DOHH2 (cell line): Measurements from ENCODE around the gene SBSN.
A peak's percentile ranks its signal among the peaks of the same experiment; 100 is the strongest.

Experiments used
- H3F3A ChIP-seq: fragments of 200-600 bp; sonication (generic), shearing (Covaris generic); 2 replicates; pipeline ENCODE4 v1.6.0; 2016; ENCODE audit warnings: antibody characterized with exemption, mild to moderate bottlenecking; ENCODE audit not compliant: control insufficient read depth, insufficient read depth
- H3K27ac ChIP-seq: fragments of 200-600 bp; sonication (generic); 2 replicates; pipeline ENCODE4 v1.5.1; 2014; ENCODE audit warnings: low read depth, mild to moderate bottlenecking, low read length, moderate library complexity
- H3K27me3 ChIP-seq: fragments of 200-600 bp; sonication (generic); 2 replicates; pipeline ENCODE4 v1.6.1; 2014; ENCODE audit warnings: mild to moderate bottlenecking, low read length, mixed read lengths; ENCODE audit not compliant: control insufficient read depth
- H3K36me3 ChIP-seq: fragments of 200-600 bp; sonication (generic); 2 replicates; pipeline ENCODE4 v1.6.1; 2014; ENCODE audit warnings: mild to moderate bottlenecking, low read length, moderate library complexity, mixed read lengths; ENCODE audit not compliant: control insufficient read depth
- H3K4me1 ChIP-seq: fragments of 200-600 bp; sonication (generic); 2 replicates; pipeline ENCODE4 v1.6.1; 2014; ENCODE audit warnings: mild to moderate bottlenecking, low read length, mixed read lengths; ENCODE audit not compliant: control insufficient read depth
- H3K4me2 ChIP-seq: fragments of 200-600 bp; sonication (generic); 2 replicates; pipeline ENCODE4 v1.6.0; 2014; ENCODE audit warnings: mild to moderate bottlenecking, low read length, moderate library complexity
- H3K4me3 ChIP-seq: fragments of 200-600 bp; sonication (generic); 2 replicates; pipeline ENCODE4 v1.5.1; 2014; ENCODE audit warnings: mild to moderate bottlenecking, low read length, mixed read lengths
- H3K79me2 ChIP-seq: fragments of 200-600 bp; sonication (generic); 2 replicates; pipeline ENCODE4 v1.6.1; 2014; ENCODE audit warnings: mild to moderate bottlenecking, low read length, mixed read lengths; ENCODE audit not compliant: control insufficient read depth
- H3K9me2 ChIP-seq: fragments of 200-600 bp; sonication (generic); replicated peaks from 2 replicates; pipeline ENCODE4 v1.6.1; 2014; ENCODE audit warnings: mild to moderate bottlenecking, low read length, mixed read lengths; ENCODE audit not compliant: control insufficient read depth
- H3K9me3 ChIP-seq: fragments of 200-600 bp; sonication (generic); 2 replicates; pipeline ENCODE4 v1.6.1; 2014; ENCODE audit warnings: antibody characterized with exemption, low read length, mixed read lengths; ENCODE audit not compliant: control insufficient read depth, insufficient read depth
- H4K20me1 ChIP-seq: fragments of 200-600 bp; sonication (generic); 2 replicates; pipeline ENCODE4 v1.6.0; 2014; ENCODE audit warnings: low read depth, mild to moderate bottlenecking, antibody characterized with exemption, low read length, moderate library complexity; ENCODE audit not compliant: control insufficient read depth, insufficient read depth
- CTCF ChIP-seq: fragments of 200-600 bp; sonication (generic); IDR thresholded peaks from one replicate; pipeline ENCODE4 v1.5.1; 2014; ENCODE audit warnings: antibody characterized with exemption, mild to moderate bottlenecking, low read depth, low read length; ENCODE audit not compliant: poor library complexity, severe bottlenecking
- EZH2phosphoT487 ChIP-seq: fragments of 200-600 bp; sonication (generic); IDR thresholded peaks from 2 replicates; pipeline ENCODE4 v1.6.1; 2017; ENCODE audit warnings: borderline replicate concordance, mild to moderate bottlenecking, antibody characterized with exemption, low read length, moderate library complexity, mixed read lengths

SBSN gene

GRCh38 chr19:35558400-35559280, 30.5 kb upstream of the SBSN start:
- no peaks in the 10 kb centered on the region for H3F3A ChIP-seq
- no peaks in the 10 kb centered on the region for H3K9me2 ChIP-seq
- no peaks in the 10 kb centered on the region for H3K36me3 ChIP-seq
- no peaks in the 10 kb centered on the region for H3K79me2 ChIP-seq
- H3K4me1 ChIP-seq = peaks cover 11% of the 10 kb centered on the region
- H3K4me3 ChIP-seq = no peak overlapping the region
- no peaks in the 10 kb centered on the region for H3K9me3 ChIP-seq
- no peaks in the 10 kb centered on the region; the same call in 1 of the 2 replicates for H4K20me1 ChIP-seq
- peaks cover 17% of the 10 kb centered on the region for H3K27me3 ChIP-seq
- TF ChIP-seq CTCF (no peak), EZH2phosphoT487 (no peak)
- peak overlapping the region; percentile 21 for H3K4me2 ChIP-seq
- H3K27ac ChIP-seq = no peak overlapping the region

- no peaks in the 10 kb centered on the region for H3K36me3 ChIP-seq
- peaks cover 17% of the 10 kb centered on the region for H3K27me3 ChIP-seq
- no peaks in the 10 kb centered on the region; the same call in 1 of the 2 replicates for H4K20me1 ChIP-seq
- H3K9me2 ChIP-seq = no peaks in the 10 kb centered on the region
- peaks cover 11% of the 10 kb centered on the region for H3K4me1 ChIP-seq
- no peak overlapping the region for H3K4me3 ChIP-seq
- H3K4me2 ChIP-seq = no peak overlapping the region
- no peak overlapping the region for H3K27ac ChIP-seq
- no peaks in the 10 kb centered on the region for H3F3A ChIP-seq
- no peak for TF ChIP-seq CTCF
- no peak for TF ChIP-seq EZH2phosphoT487
- no peaks in the 10 kb centered on the region for H3K79me2 ChIP-seq
- no peaks in the 10 kb centered on the region for H3K9me3 ChIP-seq
Measured at GRCh38 chr19:35557539-35558399, 29.7 kb upstream of the SBSN start.

- Histone ChIP-seq H3K36me3 (no peaks in the 10 kb centered on the region), H4K20me1 (no peaks in the 10 kb centered on the region; the same call in 1 of the 2 replicates), H3K27me3 (peaks cover 17% of the 10 kb centered on the region), H3K4me2 (no peak overlapping the region), H3K4me1 (peaks cover 11% of the 10 kb centered on the region), H3K4me3 (no peak overlapping the region), H3K9me3 (no peaks in the 10 kb centered on the region), H3K9me2 (no peaks in the 10 kb centered on the region), H3K27ac (no peak overlapping the region), H3F3A (no peaks in the 10 kb centered on the region), H3K79me2 (no peaks in the 10 kb centered on the region)
- no peak for TF ChIP-seq CTCF
- no peak for TF ChIP-seq EZH2phosphoT487
Measured at GRCh38 chr19:35556846-35557538, 28.9 kb upstream of the SBSN start.
